Mesothelial cell of epicardium (in vitro differentiated cells): ENCODE measurements around the gene PROCR. TPM values are rescaled to one million over a fixed set of nuclear protein-coding genes. Genes with fewer than 3 reads are reported as not detected.

ENCODE experiments used
- DNase-seq, 2 experiments: peaks; one replicate each; pipeline ENCODE4 v3.0.0; 2021; ENCODE audit warnings: low spot score in 2 of 2; ENCODE audit not compliant: unreplicated experiment in 2 of 2
- H3K27ac Mint-ChIP-seq: 2 replicates; pipeline ENCODE4 v1.8.0; 2021; ENCODE audit warnings: mixed read lengths
- H3K27me3 Mint-ChIP-seq: 2 replicates; pipeline ENCODE4 v1.8.0; 2021; ENCODE audit warnings: low read depth, mixed read lengths
- H3K36me3 Mint-ChIP-seq: 2 replicates; pipeline ENCODE4 v1.8.0; 2021; ENCODE audit warnings: mixed read lengths
- H3K4me1 Mint-ChIP-seq: 2 replicates; pipeline ENCODE4 v1.8.0; 2021; ENCODE audit warnings: mixed read lengths
- H3K4me3 Mint-ChIP-seq: 2 replicates; pipeline ENCODE4 v1.8.0; 2021; ENCODE audit warnings: mild to moderate bottlenecking, moderate library complexity, mixed read lengths
- H3K9me3 Mint-ChIP-seq: 2 replicates; pipeline ENCODE4 v1.8.0; 2021; ENCODE audit warnings: mixed read lengths
- CTCF ChIP-seq: fragments of 200-600 bp; sonication (generic); IDR thresholded peaks from one replicate; pipeline ENCODE4 v1.5.0; 2021; ENCODE audit warnings: antibody characterized with exemption; ENCODE audit not compliant: unreplicated experiment
- total RNA-seq: library from RNA; stranded (reverse); gene quantifications from 3 replicates; pipeline ENCODE4 v1.2.1, GENCODE V29; 2021

Gene PROCR
- total RNA-seq, 1 donor from 2014 or later = 4.0 TPM

DNA sequence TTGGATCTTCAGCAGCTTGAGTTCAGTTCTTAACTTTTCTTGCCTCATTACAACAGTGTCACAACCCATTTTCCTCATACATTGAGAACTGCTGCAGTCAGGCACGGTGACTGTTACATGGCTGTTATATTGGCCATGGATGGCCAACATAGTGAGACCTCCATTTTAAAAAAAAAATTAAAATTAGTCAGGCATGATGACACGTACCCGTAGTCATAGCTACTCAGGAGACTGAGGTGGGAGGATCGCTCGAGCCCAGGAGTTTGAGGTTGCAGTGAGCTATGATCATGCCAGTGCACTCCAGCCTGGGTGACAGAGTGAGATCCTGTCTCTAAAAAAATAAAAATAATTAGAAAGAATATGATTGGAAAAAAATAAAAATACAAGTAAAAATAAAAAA is 44.7 kb downstream of the PROCR start:
- Mint-ChIP-seq H3K27me3 (peaks cover 7% of the 10 kb centered on the region), H3K4me3 (no peak overlapping the region), H3K9me3 (no peaks in the 10 kb centered on the region), H3K27ac (no peak overlapping the region), H3K4me1 (no peaks in the 10 kb centered on the region), H3K36me3 (peaks cover 9% of the 10 kb centered on the region)
- TF ChIP-seq CTCF = no peak
- no peak for DNase-seq

DNA sequence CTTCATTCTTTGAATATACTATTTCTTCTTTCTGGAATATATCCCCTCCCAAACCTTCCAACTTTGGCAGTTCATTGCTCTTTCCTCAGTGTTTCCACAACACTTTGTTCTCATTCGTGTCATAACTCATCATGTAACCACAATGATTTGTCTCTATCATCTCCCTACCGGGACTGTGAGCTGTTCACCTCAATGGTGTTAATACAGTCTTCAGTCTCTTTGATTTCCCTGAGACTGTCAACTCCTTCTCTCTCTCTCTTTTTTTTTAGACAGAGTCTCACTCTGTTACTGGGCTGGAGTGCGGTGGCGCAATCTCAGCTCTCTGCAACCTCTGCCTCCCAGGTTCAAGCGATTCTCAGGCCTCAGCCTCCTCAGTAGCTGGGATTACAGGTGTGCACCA is 52.1 kb downstream of the PROCR start:
- TF ChIP-seq CTCF = no peak
- no peak overlapping the region for H3K27ac Mint-ChIP-seq

DNA sequence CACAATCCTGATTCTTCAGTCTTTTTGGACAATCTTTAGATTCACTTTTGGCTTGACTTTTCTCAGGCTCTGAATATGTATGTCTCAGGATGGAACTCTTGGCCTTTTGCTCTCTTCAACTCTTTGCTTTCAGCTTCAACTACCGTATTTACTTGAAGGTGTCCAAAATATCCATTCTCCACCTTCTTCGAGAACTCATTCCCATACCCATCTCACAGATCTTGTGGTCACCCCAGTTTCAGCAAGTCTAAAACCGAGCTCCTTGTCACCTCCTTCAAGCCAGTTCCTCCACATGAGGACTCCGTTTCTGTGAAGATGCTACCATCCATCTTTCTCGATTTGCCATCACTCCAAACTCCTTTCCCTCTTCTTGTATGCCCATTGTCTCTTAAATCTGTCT is 52.7 kb downstream of the PROCR start:
- peaks cover 4% of the 10 kb centered on the region for H3K4me1 Mint-ChIP-seq
- no peak for DNase-seq
- peaks cover 57% of the 10 kb centered on the region for H3K27me3 Mint-ChIP-seq
- TF ChIP-seq CTCF = no peak
- H3K9me3 Mint-ChIP-seq = no peaks in the 10 kb centered on the region
- H3K4me3 Mint-ChIP-seq = no peak overlapping the region
- H3K27ac Mint-ChIP-seq = no peak overlapping the region
- no peaks in the 10 kb centered on the region for H3K36me3 Mint-ChIP-seq

More for the DNA sequence above, 52.1 kb downstream of the PROCR start:
- DNase-seq = no peak
- peaks cover 4% of the 10 kb centered on the region for H3K4me1 Mint-ChIP-seq
- H3K36me3 Mint-ChIP-seq = no peaks in the 10 kb centered on the region
- no peak overlapping the region for H3K4me3 Mint-ChIP-seq
- no peaks in the 10 kb centered on the region for H3K9me3 Mint-ChIP-seq
- peaks cover 54% of the 10 kb centered on the region for H3K27me3 Mint-ChIP-seq

DNA sequence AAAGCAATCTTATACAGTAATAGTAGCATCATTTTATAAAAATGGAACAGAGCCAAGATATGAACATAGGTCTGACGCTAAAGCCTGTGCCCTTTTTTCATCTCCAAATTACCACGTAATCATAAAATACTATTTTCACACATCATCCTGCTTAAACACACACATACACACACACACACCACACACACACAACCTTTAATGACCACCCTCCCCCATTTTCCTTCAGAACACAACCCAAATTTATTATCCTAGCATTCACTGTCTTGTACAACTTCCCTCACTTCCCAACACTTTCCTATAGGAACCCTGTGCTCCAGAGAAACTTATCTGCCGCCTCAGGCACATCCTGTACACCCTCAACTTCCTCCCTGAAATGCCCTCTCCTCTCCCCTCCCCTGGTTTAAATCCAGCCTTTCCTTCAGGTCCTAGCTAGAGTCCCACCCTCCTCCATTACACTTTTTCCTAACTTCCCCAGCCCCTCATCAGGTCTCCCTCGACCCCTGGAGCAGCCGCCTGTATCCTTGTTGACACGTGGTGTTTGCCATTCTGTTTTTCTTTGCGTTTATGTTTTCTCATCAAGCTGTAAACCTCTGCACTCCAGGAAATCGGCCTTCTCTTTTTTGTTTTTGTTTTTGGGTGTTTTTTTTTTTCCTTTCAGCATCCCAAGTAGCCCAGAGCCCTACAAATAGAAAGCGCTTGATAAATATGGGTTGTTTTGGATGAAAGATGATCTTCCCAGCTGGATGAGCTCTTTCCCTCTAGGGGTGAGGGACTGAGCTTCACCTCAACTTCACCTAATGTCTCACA is 53.6 kb downstream of the PROCR start:
- Mint-ChIP-seq H3K4me1 (peaks cover 4% of the 10 kb centered on the region), H3K36me3 (no peaks in the 10 kb centered on the region), H3K27me3 (peaks cover 60% of the 10 kb centered on the region), H3K9me3 (no peaks in the 10 kb centered on the region), H3K27ac (no peak overlapping the region), H3K4me3 (peak overlapping the region; percentile 59)
- no peak for TF ChIP-seq CTCF
- no peak for DNase-seq

DNA sequence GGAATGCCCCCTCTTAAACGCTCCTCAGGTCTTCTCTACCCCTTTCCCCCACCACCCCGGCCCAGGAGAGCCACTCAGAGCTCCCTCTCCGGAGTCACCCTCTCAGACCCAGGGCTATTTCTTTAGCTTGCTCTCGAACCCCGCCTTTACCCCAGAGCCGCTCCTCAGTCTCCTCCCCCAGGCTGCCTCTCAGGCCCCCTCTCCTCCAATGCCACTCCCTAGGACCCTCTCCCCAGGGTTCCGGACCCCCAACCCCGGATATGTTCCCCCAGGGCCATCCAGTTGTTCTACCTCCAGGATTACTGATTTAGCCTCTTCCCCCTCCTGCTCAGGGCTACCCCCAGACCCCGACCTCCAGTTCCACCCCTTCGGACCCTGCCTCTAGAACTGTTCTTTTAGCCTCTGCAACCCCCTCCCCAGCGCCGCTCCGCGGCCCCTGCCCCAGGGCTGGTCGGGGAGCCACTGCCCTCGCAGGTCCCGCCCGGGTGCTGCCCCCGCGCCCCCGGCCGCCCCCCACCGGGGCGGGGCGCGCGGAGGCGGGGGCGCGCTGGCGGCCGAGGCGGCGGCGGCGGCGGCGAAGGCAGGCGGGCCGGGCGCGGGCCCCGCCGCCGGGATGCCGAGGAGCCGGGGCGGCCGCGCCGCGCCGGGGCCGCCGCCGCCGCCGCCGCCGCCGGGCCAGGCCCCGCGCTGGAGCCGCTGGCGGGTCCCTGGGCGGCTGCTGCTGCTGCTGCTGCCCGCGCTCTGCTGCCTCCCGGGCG is 54.4 kb downstream of the PROCR start, which contains the start of gene MMP24:
Gene MMP24 (plus strand): TSS at position 565 of the 758 bp plus-strand sequence. CDS start 49 bp downstream, at position 614.
- DNase-seq = no peak
- Mint-ChIP-seq H3K4me3 (peak within 1 kb of the TSS; percentile 62), H3K27me3 (peaks cover 64% of the 10 kb centered on the region), H3K27ac (no peak within 1 kb of the TSS), H3K9me3 (no peaks in the 10 kb centered on the region), H3K4me1 (peaks cover 4% of the 10 kb centered on the region), H3K36me3 (no peaks in the 10 kb centered on the region)
- TF ChIP-seq CTCF = no peak

Other genes with a start within 250 kb of the PROCR start
- gene GSS, start 216.3 kb upstream of the PROCR start, total RNA-seq = 51.1 to 54.8 TPM (median 51.9 TPM) in 3 replicates
- gene MYH7B, start 216.2 kb upstream of the PROCR start, total RNA-seq = 0.73 to 1.8 TPM (median 1.3 TPM) in 3 replicates
- 93.8 to 96.2 TPM (median 95.6 TPM) in 3 replicates for gene TRPC4AP, start 79.3 kb upstream of the PROCR start, total RNA-seq
- gene EDEM2, start 24.7 kb upstream of the PROCR start, total RNA-seq = 15.1 to 17.3 TPM (median 16.5 TPM) in 3 replicates
- gene MMP24, start 54.6 kb downstream of the PROCR start, total RNA-seq = 0.99 to 1.3 TPM (median 1.1 TPM) in 3 replicates
- gene MMP24OS, start 106.0 kb downstream of the PROCR start, total RNA-seq = 61.4 to 71.9 TPM (median 66.1 TPM) in 3 replicates
- gene EIF6, start 112.7 kb downstream of the PROCR start, total RNA-seq = 104 to 107 TPM (median 106 TPM) in 3 replicates
- gene FAM83C, start 120.4 kb downstream of the PROCR start, total RNA-seq = 0.07 TPM in 1 of 3 replicates, not detected in the others
- 51.5 to 65.3 TPM (median 65.0 TPM) in 3 replicates for gene UQCC1, start 239.9 kb downstream of the PROCR start, total RNA-seq